Neural progenitor cell (in vitro differentiated cells): Measurements from ENCODE around the gene HPF1.

ENCODE experiments used
- EZH2 ChIP-seq: fragments of 200-600 bp; sonication (generic); IDR thresholded peaks from 2 replicates; pipeline ENCODE4 v1.6.1; 2017; ENCODE audit warnings: antibody characterized with exemption, mild to moderate bottlenecking, moderate library complexity
- TF ChIP-seq, protein P1 (sequence below): fragments of 200-600 bp; sonication (generic); IDR thresholded peaks from 2 replicates; pipeline ENCODE4 v1.5.1; 2017; ENCODE audit warnings: antibody characterized with exemption, mild to moderate bottlenecking

- TF ChIP-seq, protein P1, sequence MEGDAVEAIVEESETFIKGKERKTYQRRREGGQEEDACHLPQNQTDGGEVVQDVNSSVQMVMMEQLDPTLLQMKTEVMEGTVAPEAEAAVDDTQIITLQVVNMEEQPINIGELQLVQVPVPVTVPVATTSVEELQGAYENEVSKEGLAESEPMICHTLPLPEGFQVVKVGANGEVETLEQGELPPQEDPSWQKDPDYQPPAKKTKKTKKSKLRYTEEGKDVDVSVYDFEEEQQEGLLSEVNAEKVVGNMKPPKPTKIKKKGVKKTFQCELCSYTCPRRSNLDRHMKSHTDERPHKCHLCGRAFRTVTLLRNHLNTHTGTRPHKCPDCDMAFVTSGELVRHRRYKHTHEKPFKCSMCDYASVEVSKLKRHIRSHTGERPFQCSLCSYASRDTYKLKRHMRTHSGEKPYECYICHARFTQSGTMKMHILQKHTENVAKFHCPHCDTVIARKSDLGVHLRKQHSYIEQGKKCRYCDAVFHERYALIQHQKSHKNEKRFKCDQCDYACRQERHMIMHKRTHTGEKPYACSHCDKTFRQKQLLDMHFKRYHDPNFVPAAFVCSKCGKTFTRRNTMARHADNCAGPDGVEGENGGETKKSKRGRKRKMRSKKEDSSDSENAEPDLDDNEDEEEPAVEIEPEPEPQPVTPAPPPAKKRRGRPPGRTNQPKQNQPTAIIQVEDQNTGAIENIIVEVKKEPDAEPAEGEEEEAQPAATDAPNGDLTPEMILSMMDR = no peak
- no peak for TF ChIP-seq EZH2
Measured at GRCh38 chr4:169720529-169720928, 37.2 kb downstream of the HPF1 start.
